Peyer's patch (tissue), 4 donors: Measurements from ENCODE around the gene TENT4A.

Source experiments
- CTCF ChIP-seq, 6 experiments: fragments of 450-650 bp in 4 of 6; fragments of 200-600 bp in 2 of 6; sonication (generic) in 1 of 6; IDR thresholded peaks; one replicate each; pipeline ENCODE4 v1.5.1; 2017 to 2019; ENCODE audit warnings: antibody characterized with exemption in 6 of 6, mild to moderate bottlenecking in 3 of 6, moderate library complexity in 1 of 6
- POLR2A ChIP-seq, 2 donors: fragments of 450-650 bp; IDR thresholded peaks; one replicate each; pipeline ENCODE4 v1.5.1; 2017; ENCODE audit warnings: antibody characterized with exemption in 2 of 2, mild to moderate bottlenecking in 2 of 2, moderate library complexity in 2 of 2

- no peak for TF ChIP-seq CTCF (IDR thresholded peaks at IDR 0.05)
- no peak for TF ChIP-seq POLR2A (IDR thresholded peaks at IDR 0.05)
Observed at GRCh38 chr5:6763191-6763590, 50.0 kb downstream of the TENT4A start.
